H7 (cell line): Measurements from ENCODE around the gene SLC6A16. TPM values are rescaled to one million over a fixed set of nuclear protein-coding genes. Genes with fewer than 3 reads are reported as not detected.
"Not testable (repeated sequence)": the region's sequence is repeated elsewhere in the genome, so short reads cannot be mapped to it uniquely, and the experiment has no call there.

Experiments
- DNase-seq: peaks from one replicate; pipeline ENCODE4 v3.0.0; 2012
- H3K27me3 ChIP-seq: 2 replicates; pipeline ENCODE4 v1.6.0; 2011; ENCODE audit warnings: mild to moderate bottlenecking, low read length; ENCODE audit not compliant: control insufficient read depth, insufficient read depth
- H3K36me3 ChIP-seq: replicated peaks from 2 replicates; pipeline ENCODE4 v1.5.1; 2011; ENCODE audit warnings: low read length; ENCODE audit not compliant: control insufficient read depth, insufficient read depth
- H3K4me3 ChIP-seq: 2 replicates; pipeline ENCODE4 v1.5.1; 2011; ENCODE audit warnings: low read depth, mild to moderate bottlenecking, control low read depth, low read length, moderate library complexity; ENCODE audit not compliant: insufficient read depth
- total RNA-seq: library from RNA; depleted of rRNA; stranded (reverse); fragments of >200 nt; shearing (Covaris generic); gene quantifications from 2 replicates; pipeline ENCODE4 v1.2.3, GENCODE V29; 2014

The SLC6A16 gene
- total RNA-seq, 1 experiment from 2014 or later: 0.24 TPM

DNA sequence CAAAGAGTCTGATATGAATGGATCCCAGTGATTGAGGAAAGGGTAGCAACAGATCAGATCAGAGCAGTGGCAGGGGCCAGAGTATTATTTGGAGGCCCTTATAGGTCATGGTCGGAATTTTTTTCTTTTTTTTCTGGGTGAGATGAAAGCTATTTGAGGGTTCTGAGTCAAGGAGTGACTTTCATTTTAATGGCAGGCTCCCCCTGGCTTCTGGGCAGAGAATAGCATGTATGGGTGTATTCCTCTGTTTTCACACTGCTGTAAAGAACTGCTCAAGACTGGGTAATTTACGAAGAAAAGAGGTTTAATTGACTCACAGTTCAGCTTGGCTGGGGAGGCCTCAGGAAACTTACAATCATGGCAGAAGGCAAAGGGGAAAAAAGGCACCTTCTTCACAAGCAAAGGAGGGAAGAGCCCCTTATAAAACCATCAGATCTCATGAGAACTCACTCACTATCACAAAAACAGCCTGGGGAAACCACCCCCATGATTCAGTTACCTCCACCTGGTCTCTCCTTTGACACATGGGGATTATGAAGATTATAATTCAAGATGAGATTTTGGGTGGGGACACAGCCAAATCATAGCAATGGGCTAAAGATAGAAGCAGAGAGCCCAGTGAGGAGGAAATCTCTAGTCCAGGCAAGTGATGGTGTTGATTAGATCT lies 3.0 kb upstream of the SLC6A16 start:
- Histone ChIP-seq H3K36me3 (no peaks in the 10 kb centered on the region), H3K27me3 (no peaks in the 10 kb centered on the region), H3K4me3 (no peak overlapping the region)
- DNase-seq: peak; percentile 78

DNA sequence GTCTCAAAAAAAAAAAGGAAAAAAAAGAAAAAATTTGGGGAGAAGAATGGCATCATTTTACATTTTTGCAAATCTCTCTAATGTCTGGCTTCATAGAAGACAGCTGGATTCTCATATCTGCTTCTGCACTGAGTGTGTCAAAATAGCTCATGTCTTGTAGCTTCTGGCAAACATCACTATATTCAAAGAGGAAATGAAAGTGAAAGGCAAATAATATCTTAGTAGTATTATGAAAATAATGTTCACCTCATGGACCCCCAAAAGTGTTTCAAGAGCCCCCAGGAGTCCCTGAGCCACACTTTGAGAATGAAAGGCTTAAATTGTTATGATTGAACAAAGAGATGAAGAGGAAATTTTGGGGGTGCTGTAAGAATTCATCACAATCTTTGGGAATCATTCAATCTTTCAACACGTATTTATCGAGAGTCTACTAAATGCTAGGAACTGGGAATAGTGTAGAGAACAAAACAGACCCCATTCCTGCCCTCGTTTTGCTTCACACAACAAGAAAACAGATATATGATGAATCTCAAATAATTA lies 1.2 kb upstream of the SLC6A16 start:
- DNase-seq: no peak
- H3K4me3 ChIP-seq: no peak overlapping the region
- H3K27me3 ChIP-seq: no peaks in the 10 kb centered on the region
- no peaks in the 10 kb centered on the region for H3K36me3 ChIP-seq

DNA sequence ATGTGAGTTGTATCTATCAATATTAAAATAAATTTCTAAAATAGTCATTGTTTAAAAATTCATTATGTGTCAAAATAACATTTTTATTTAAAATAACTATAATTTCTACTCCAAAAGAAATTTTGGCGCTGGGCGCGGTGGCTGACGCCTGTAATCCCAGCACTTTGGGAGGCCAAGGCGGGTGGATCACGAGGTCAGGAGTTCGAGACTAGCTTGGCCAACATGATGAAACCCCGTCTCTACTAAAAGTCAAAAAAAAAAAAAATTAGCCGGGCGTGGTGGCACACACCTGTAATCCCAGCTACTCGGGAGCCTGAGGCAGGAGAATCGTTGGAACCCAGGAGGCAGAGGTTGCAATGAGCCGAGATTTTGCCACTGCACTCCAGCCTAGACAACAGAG lies 765 bp upstream of the SLC6A16 start:
- not testable (repeated sequence) for DNase-seq, H3K4me3 ChIP-seq, H3K36me3 ChIP-seq, H3K27me3 ChIP-seq

DNA sequence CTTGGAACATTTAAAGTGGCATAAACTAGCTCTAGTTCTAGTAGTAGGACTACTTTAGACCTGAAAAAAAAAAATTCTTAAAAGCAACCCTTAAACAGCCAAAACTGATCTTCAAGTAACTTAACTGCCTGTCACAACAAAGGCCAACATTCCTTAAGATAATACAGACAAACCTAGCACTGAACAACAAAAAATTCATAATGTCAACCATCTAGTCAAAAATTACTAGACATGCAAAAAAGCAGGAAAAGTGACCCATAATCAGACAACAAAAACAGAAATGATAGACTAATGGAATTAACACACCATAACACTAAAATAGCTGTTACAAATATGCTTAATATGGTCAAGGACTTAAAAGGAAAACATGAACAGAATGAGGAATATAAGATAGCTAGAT lies 6.7 kb downstream of the SLC6A16 start:
- no peak overlapping the region for H3K4me3 ChIP-seq
- H3K27me3 ChIP-seq: no peaks in the 10 kb centered on the region
- no peaks in the 10 kb centered on the region for H3K36me3 ChIP-seq
- DNase-seq: no peak

DNA sequence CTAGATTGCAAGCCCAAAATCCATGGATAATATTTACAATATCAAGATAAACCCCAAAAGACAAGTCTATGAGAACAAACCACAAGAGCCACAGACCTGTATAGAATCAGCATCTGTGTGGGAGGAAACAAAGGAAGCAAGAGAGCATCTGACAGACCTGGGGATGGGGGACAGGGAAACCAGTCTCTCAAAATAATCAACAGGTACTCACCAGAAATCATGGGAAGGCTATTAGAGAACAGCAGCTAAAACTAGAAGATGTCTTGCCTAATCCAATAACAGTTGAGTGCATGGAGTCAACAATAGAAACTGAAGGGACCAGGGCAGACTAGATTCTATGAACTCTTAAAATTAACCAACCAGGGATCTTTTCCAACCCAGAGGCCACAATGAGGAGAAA lies 8.7 kb downstream of the SLC6A16 start:
- H3K4me3 ChIP-seq: no peak overlapping the region
- H3K36me3 ChIP-seq: no peaks in the 10 kb centered on the region
- H3K27me3 ChIP-seq: no peaks in the 10 kb centered on the region
- DNase-seq: no peak

DNA sequence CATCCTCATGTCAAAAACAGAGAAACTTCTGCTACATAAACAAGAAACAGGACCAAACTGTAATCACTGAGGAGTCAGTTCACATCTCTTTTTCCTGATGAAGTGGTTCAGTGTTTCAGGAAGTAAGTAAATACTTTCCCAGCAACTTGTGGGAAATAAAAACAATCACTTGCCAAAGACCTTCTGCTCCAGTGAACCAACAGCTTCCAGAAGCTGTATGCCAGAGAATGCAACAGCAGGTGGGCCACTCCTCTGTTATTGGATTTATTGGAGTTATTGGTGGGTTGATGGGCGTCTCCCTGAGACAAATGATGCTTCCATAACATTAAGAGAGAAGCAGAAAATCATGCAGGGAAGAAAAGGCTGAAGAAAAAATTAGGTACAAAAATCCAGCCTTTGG lies 9.9 kb downstream of the SLC6A16 start:
- H3K4me3 ChIP-seq: no peak overlapping the region
- no peak for DNase-seq
- H3K36me3 ChIP-seq: no peaks in the 10 kb centered on the region
- no peaks in the 10 kb centered on the region for H3K27me3 ChIP-seq

DNA sequence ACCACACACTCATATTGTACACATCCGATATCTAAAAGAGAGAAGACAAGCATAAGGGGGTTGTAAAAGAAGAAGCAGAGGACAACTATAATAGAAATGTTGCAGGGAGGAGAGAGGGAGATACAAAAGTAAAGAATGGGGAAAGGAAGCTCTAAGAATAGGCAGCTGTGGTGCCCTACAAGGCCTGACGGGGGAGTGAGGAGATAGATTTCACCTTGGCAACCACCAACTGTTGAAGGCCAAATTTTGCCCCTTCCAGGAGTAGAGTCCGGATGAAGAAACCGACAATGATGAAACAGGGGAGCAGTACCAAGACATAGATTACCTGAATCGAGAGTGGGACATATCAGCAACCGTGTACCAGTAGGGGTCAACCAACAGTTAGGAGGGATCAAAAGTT lies 15.9 kb downstream of the SLC6A16 start:
- DNase-seq: no peak
- no peaks in the 10 kb centered on the region for H3K27me3 ChIP-seq

DNA sequence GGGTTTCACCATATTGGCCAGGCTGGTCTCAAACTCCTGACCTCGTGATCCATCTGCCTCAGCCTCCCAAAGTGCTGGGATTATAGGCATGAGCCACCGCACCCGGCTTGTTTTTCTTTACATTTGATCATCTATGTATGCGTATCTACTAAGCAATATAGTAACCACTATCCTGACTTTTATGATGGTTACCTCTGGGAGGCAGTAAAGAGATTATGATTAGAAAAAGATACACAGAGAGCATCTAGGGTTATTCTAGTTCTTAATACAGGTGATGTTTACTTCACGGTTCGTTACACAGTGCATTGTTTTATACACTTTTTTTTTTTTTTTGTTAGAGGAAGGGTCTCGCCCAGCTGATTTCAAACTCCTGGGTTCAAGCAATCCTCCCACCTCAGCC lies 18.3 kb downstream of the SLC6A16 start:
- DNase-seq, H3K36me3 ChIP-seq, H3K27me3 ChIP-seq, H3K4me3 ChIP-seq: not testable (repeated sequence)

More for the DNA sequence above, 15.9 kb downstream of the SLC6A16 start:
- Histone ChIP-seq H3K36me3 (no peaks in the 10 kb centered on the region), H3K4me3 (no peak overlapping the region)

DNA sequence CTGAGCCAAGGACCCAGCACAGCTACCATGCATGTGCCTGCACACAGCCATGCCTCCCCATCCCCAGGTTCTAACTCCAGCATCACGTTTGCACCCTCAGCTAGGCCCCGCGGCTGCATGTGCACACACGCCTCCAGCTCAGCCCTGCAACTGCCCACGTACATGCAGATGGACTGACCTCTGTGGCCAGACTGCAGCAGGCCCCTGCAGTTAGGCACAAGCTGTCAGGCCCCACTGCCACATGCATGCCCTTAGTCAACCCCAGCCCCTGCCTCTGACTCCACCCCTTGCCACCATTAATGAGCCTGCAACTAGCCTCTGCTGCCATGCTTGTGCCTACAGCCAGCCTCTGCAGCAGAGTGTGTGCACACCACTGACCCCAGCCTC lies 23.1 kb downstream of the SLC6A16 start:
- Histone ChIP-seq H3K4me3 (no peak overlapping the region), H3K27me3 (no peaks in the 10 kb centered on the region), H3K36me3 (no peaks in the 10 kb centered on the region)
- no peak for DNase-seq

DNA sequence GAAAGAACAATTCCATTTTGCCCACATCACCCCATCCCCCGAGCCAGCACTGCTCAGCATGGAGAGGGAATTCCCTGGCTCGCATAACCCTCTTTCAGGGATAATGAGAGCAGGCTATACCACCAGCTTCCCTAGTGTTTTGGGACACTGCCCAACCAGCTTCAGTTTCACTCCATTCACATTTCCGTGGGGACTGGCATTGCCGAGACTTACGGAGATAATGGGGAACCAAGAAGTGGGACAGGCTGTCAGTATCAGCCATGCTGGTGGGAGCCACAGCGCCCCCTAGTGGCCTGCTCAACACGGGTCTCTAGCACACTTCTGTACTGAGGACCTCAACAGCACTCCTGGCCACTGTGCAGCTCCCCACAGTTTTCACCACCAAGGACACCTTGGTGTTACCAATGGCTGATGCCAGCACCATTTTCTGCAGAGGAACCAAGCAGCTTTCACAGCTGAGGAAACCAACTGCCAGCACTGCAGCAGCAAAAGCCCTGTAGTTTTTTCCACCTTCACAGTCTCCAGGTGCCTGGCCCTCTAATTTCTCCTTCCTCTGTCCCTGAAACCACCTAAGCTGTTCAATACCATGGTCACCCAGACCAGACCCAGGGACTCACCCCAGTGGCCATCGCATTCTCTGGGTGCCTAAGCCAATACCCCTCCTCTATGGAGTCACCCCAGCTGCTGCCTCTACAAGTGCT lies 23.7 kb downstream of the SLC6A16 start:
- Histone ChIP-seq H3K36me3 (no peaks in the 10 kb centered on the region), H3K27me3 (no peaks in the 10 kb centered on the region), H3K4me3 (no peak overlapping the region)
- peak; percentile 91 for DNase-seq

DNA sequence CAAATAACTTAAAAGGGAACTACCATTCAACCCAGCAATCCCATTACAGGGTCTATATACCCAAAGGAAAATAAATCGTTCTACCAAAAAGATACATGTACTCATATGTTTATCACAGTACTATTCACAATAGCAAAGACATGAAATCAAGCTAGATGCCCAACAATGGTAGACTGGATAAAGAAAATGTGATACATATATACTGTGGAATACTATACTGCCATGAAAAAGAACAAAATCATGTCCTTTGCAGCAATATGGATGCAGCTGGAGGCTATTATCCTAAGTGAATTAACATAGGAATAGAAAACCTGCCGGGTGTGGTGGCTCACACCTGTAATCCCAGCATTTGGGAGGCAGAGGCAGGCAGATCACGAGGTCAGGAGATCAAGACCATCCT lies 26.3 kb downstream of the SLC6A16 start:
- H3K4me3 ChIP-seq, DNase-seq, H3K27me3 ChIP-seq, H3K36me3 ChIP-seq: not testable (repeated sequence)

DNA sequence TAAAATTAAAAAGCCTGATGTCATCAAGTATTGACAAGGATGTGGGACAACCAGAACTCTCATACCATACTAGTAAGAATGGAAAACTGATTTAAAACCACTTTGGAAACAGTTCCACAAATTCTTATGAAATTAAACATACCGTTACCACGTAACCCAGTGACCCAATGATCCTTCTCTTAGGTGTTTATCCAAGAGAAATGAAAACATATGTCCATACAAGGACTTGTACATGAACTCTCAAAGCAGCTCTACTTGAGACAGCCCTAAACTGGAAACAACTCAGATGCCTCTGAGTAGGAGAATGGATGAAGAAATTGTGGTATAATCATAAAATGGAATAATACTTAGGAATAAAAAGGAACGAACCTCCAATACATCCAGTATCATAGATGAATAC lies 27.6 kb downstream of the SLC6A16 start:
- H3K4me3 ChIP-seq: no peak overlapping the region
- H3K27me3 ChIP-seq: no peaks in the 10 kb centered on the region
- no peak for DNase-seq
- H3K36me3 ChIP-seq: no peaks in the 10 kb centered on the region

DNA sequence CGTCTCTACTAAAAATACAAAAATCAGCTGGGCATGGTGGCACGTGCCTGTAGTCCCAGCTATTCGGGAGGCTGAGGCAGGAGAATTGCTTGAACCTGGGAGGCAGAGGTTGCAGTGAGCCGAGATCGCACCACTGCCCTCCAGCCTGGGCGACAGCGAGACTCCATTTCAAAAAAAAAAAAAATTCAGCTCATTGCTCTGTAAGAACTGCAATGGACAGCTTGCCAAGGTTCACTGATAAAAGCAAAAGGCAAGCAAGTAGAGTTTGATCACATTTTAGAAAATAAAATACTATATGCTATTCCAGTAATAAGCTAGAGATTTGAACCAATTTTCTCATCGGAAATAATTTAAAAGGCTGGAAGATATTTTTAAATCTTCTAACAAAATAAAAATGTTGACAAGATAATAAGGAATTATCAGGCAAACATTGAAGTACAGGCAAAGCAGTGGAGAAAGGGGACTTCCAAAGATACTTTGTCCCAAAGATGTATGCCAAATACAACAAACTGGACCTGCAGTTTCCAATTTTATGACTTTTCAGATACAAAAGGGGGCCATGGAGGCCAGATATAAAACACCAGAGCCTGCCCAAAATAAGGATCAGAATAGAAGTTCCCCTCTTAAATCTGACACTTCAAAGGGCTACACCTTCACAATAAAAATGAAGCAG lies 29.6 kb downstream of the SLC6A16 start:
- Histone ChIP-seq H3K27me3 (no peaks in the 10 kb centered on the region), H3K36me3 (no peaks in the 10 kb centered on the region), H3K4me3 (no peak overlapping the region)
- DNase-seq: no peak

DNA sequence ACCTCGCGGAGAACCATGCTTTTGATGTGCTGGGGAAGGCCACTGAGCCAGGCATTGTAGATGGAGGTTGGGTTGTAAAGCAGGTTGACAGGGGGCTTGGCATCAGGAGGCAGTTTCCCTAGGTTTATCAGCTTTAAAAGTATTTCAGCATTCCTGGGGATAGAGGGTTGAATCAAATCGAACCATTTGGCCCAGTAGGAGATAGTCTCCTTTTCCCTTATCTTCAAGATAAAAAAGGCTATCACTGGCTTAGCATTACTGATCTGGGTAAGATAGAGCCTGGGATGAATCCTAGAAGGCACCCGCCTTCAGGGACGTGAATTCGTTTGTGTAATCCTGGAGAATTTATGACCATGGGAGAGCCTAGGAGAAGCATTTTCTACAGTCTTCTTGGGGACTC lies 30.6 kb downstream of the SLC6A16 start:
- no peak overlapping the region for H3K4me3 ChIP-seq
- no peaks in the 10 kb centered on the region for H3K27me3 ChIP-seq

DNA sequence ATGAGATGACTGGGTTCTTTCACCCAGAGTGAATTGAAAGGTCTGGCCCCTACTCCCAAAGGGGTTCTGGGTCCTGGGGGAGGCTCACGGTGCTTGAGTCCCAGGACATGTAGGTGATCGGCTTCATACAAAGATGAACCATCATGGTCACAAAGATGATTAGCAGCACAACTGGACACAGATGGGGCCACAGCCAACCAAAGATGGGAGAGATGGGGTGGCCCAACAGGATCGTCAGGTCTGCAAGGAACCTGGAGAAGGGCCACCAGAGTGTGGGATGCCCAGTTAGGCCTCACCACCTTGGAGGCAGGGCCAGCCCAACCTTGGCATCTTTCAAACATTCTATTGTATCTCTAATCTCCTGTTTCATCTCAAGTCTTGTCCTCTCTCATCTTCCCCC lies 34.5 kb downstream of the SLC6A16 start:
- H3K27me3 ChIP-seq: no peaks in the 10 kb centered on the region

More for the DNA sequence above, 30.6 kb downstream of the SLC6A16 start:
- no peak for DNase-seq
- no peaks in the 10 kb centered on the region for H3K36me3 ChIP-seq

More for the DNA sequence above, 34.5 kb downstream of the SLC6A16 start:
- DNase-seq: no peak
- no peak overlapping the region for H3K4me3 ChIP-seq
- no peaks in the 10 kb centered on the region for H3K36me3 ChIP-seq
